GM18508 (cell line): ENCODE measurements around the gene KMO.

Source experiments
- ATAC-seq: cut with Tn5 transposase; IDR thresholded peaks from one replicate; pipeline ENCODE4 v1.9.1; 2021; ENCODE audit warnings: moderate number of reproducible peaks; ENCODE audit not compliant: insufficient read depth, unreplicated experiment

The KMO gene

GRCh38 chr1:241532162-241532531 is at the start of gene KMO:
KMO (plus strand) TSS chr1:241532378; CDS start chr1:241532445, 67 bp downstream.
- no peak for ATAC-seq

DNA sequence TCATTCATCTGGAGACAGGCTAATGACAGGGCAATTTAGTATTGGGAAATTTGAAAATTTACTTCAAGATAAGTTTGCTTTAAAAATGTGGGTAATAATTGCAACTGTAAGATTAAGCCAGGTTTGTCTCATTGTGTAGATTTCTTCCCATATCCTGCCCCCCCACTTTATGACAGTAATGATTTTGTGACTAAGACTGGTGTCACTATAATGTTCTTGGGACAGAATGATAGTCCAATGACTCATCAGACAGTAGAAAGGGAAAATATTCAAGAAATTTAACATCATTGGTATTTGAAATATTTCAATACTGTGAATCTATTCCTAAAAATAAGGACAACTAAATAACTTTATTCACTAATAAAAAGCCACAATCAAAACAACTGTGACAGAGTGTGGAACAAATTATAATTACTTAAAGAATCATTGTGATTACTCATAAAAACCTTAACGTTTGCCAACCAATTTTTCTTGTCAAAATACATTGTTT is 49.4 kb upstream of the KMO start:
- no peak for ATAC-seq

GRCh38 chr1:241485145-241485544 is 47.0 kb upstream of the KMO start:
- peak; percentile 83 for ATAC-seq

DNA sequence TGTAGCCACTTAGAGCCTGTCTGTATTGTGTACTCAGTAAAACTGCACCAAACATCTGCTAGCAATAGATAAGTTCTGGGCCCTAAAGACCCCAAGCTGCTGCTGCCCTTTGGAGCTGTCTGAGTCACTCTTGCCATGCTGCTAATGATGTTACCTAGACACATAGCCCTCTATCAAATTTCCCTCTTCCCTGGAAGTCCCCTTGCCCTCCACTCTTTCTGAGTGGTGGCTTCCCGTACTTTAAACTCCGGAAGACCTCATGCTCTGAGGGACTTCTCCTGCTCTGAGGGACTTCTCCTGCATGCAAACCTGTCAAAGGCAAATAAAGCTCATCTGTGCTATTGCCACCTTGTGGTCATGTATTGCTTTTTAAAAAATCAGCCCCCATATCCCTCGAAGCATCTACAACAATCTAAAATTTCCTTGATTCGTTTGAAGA is 46.6 kb upstream of the KMO start:
- ATAC-seq = peak; percentile 49

DNA sequence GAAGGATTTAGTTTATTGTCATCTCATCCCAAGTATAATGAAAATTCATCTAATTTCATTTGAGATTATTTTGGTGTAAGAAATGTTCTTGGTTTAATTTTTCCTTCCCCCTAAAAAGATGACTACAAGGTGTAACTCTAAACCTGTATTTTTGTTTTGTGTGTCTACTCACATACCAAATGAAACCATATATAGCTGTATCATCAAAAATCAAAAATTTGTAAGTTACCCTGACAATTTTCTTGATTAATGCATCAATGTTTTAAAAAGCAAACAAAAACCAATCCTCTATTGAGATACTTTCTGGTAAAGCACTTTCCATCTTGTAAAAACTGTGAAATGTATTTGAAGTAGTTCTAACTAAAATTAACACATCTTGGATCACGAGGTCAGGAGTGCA is 43.4 kb upstream of the KMO start:
- ATAC-seq = no peak

DNA sequence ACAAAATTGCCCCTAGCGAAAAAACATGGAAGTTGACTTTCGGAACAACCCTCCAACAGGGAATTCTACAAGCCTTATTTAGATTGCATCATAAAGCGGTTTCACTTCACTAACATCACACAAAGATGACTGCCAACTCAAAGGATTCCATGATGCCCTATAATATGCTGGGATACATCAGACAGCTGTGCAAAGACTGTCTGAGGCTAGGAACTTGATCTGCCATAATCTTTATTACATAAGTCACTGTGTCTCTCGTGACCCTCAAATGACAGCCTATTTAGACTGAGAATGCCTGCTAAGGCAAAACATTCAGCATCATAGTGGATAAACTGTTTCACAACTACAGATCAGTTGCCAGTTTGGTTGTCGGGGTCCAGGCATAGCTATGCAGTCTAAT is 36.4 kb upstream of the KMO start:
- ATAC-seq = no peak

DNA sequence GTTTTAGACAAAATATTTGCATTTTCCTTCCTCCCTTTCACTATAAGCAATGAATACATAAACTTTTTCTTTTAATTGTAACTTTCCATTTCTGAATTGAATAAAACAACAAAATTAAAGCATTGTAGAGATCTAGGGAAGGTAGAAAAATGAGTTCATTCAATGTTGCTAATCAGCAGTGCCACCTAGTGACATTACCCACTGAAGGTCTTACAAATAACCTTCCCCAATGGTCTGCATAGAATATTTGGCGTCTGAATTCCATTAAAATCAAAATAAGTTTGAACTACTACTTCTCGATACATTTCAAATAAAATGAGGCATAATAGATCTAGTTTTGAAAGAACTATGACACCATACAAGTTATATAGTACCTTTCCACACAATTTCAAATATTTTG is 32.3 kb upstream of the KMO start:
- no peak for ATAC-seq

DNA sequence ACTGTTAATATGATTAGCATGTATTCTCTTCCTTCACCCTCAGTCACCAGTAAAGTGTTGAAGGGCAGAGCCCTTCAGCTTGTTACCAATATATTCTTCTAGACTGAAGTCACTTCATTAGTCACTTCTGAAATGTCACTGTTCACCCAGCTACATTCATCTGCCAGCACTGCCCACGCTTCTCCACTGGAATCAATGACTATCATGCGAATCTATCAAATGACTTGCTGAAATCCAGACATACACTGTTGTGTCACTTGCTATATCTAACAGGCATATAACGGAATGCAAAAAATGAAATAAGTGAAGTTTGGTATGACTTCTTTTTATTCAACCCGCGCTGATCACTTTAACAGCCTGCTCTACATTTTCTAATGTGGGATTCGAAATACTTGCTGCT is 28.7 kb upstream of the KMO start:
- no peak for ATAC-seq

GRCh38 chr1:241507189-241507863 is 24.9 kb upstream of the KMO start:
- no peak for ATAC-seq

DNA sequence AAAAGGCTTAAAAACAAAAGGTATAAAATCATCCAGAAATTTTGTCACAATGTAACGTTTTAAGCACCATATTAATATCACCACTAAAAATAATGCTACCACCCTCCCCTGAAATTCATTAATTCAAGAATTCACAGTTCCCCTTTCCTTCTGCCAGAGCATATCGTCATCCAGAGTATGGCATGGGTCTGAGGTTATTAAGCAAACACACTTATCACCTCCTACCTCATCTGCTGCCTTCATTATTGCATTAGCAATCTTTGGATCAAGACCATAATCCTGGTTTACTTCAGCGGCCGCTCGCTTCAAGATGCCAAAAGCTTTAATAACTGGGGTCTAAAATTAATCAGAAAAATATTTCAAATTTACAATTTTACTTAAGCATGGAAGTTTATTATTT is 18.8 kb upstream of the KMO start:
- no peak for ATAC-seq

DNA sequence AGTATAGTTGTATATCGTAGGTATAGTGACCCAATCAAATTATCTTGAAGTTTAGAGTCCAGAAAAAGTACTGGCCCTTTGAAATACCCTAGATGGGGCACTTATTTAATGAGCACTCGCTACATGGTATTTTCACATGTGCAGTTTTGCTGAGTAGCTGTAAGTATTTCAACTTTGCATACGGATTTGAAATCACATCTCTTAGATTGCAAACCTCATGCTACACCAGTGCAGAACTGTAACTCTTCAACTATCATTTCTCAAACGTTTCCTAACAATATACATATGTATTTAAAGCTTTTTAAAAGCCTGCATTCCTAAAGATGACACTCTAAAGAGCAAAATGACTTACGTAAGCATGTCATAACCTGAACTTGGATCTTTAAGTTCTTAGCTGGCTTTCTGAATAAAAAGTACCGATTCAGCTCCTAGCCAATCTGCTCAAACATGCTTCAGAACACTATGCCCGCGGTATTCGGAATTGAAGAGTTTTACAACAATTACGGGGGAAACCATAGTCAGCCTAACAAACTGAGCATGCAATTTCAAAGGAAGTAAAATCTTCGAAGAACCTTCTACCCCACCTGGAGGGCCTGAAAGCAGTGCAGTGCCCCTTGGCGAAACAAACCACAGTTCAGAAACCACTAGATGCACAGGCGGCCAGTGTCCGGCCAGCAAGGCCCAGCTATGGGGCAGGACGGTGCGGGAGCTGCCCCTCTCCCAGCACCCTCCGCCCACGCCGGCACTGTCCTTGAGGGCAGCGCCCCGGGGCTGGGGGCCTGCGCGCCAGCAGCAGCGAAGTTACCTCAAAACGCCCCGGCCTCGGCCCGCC is 13.5 kb upstream of the KMO start:
- ATAC-seq = peak; percentile 3

- ATAC-seq = peak; percentile 98
These were observed 12.7 kb upstream of the KMO start, which contains the start of gene FH for GRCh38 chr1:241519308-241520079. FH (minus strand) TSS chr1:241519755; CDS start chr1:241519722, 33 bp downstream.

DNA sequence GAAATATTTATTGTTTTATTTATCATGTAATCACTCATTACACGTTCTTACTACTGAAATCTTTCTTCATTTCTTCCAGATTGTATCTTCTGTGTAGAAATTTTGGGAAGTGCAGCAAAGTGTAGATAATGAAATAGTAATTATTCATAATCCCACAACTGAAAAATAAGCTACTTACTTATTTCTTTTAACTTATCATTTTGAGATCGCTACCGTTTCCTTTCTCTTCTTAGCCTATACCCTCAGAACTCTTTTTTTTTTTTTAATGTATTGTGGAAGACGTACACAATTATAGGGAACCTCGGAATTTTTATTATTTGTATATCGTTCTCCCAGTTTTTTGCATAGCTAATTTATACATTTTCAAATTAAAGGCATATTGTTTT is 12.1 kb upstream of the KMO start:
- no peak for ATAC-seq

- no peak for ATAC-seq
These were observed 10.5 kb upstream of the KMO start for GRCh38 chr1:241521718-241522117.

DNA sequence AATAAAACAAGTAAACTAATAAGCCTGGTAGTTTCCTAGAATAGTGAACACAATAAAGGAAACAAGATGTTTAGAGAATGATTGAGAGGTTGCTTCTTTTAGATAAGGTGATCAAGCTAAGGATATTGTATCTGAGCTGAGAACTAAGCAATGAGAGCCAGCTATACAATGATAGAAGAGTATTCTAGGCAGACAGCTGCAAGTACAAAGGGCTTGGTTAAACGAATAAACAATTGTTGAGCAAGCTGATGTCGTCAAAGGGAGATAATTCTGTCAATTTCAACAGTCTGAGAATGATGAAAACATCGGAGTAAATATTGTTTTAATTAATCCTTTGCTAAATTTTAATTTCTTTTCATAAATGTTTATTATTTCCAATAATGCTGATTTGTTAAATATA is 7.2 kb upstream of the KMO start:
- no peak for ATAC-seq

GRCh38 chr1:241527146-241527545 is 5.0 kb upstream of the KMO start:
- ATAC-seq = no peak

DNA sequence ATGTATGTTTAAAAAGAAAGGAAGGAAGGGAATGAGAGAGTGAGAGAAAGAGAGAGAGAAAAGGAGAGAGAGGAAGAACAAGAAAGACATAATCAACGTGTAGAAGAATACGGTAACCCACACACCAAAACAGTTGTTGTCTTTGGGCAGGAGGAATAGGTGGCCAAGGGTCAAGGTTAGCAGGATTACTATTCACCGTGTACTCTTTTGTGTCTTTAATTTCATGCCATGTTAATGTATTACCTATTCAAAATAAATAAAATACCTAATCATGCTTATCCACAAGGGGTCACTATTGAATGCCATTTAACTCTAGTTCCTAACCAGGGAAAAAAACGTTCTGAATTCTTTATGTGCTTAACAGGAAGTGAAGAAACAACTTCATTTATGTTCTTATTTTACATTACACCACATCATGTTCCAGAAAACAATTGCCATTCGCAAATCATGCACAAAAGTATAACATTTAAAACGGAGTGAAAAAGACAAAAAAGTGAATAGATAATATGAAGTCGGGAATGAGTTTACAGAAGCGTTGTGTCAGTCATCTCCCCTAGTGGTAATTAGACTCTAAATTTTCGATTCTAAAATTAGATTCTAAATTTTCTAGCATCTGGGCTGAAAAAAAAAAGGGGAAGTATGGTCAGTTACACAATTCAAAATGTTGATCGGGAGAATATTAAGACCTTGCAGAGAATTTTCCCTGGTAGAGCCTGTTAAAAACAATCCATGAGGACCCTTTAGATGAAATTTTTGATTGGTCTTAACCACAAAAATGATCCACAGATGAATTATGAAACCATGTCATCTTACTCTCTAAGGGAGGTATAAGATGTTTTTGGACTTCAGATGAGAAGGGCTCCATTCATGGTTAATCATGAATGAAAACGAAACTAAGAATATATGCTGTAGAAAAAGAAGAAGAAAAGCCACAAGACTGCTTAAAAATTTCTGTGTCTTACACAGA is 700 bp upstream of the KMO start:
- peak; percentile 42 for ATAC-seq

DNA sequence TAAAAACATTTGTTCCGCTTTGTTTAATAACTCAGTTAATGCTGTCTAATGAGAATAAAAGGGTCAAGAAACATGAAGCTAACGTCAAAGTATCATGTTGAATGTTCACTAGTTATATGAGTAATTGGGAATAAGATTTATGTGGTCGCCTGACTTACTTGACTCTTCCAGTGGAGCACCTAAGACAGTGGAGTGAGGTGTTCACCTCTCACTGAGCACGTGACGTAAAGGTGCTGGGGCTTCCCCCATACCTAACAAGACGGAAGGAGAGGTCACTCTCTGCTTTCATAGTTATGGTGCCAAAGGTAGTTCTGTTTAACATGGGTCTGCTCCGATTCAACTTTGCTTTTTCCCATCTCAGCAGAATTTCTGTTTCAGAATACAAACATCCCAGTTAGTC is 686 bp downstream of the KMO start:
- ATAC-seq = peak; percentile 49

- no peak for ATAC-seq
These were observed 1.3 kb downstream of the KMO start for GRCh38 chr1:241533326-241534115.
